Middle frontal gyrus (tissue), 1 donor: ENCODE results near the gene NAALADL2.
"Not testable (repeated sequence)": the region's sequence is repeated elsewhere in the genome, so short reads cannot be mapped to it uniquely, and the experiment has no call there.

Experiments used
- DNase-seq: peaks from one replicate; pipeline ENCODE4 v3.0.0-alpha.2; 2015; ENCODE audit warnings: low spot score; ENCODE audit errors: extremely low spot score

The NAALADL2 gene

GRCh38 chr3:175416600-175416999 is 557.5 kb downstream of the NAALADL2 start:
- DNase-seq, result no peak

GRCh38 chr3:175417426-175417825 is 558.3 kb downstream of the NAALADL2 start:
- DNase-seq, result no peak

- DNase-seq, result no peak
These were observed 562.8 kb downstream of the NAALADL2 start for GRCh38 chr3:175421902-175422301.

GRCh38 chr3:175422744-175423143 is 563.6 kb downstream of the NAALADL2 start:
- no peak for DNase-seq

- DNase-seq, result not testable (repeated sequence)
These were observed 564.7 kb downstream of the NAALADL2 start for GRCh38 chr3:175423848-175424247.

- DNase-seq, result no peak
These were observed 567.7 kb downstream of the NAALADL2 start for GRCh38 chr3:175426805-175427204.

GRCh38 chr3:175428466-175428865 is 569.3 kb downstream of the NAALADL2 start:
- no peak for DNase-seq

- DNase-seq, result no peak
These were observed 572.0 kb downstream of the NAALADL2 start for GRCh38 chr3:175430983-175431773.

GRCh38 chr3:175432376-175433025 is 573.4 kb downstream of the NAALADL2 start:
- no peak for DNase-seq

GRCh38 chr3:175433026-175433674 is 574.0 kb downstream of the NAALADL2 start:
- no peak for DNase-seq

- DNase-seq, result no peak
These were observed 575.4 kb downstream of the NAALADL2 start for GRCh38 chr3:175434561-175434960.

GRCh38 chr3:175443682-175444081 is 584.5 kb downstream of the NAALADL2 start:
- DNase-seq, result no peak

- no peak for DNase-seq
These were observed 586.6 kb downstream of the NAALADL2 start for GRCh38 chr3:175445741-175446140.

GRCh38 chr3:175447521-175447920 is 588.4 kb downstream of the NAALADL2 start:
- DNase-seq, result no peak

GRCh38 chr3:175453361-175453760 is 594.2 kb downstream of the NAALADL2 start:
- DNase-seq, result no peak

GRCh38 chr3:175456466-175456865 is 597.3 kb downstream of the NAALADL2 start:
- DNase-seq, result no peak

- DNase-seq, result no peak
These were observed 598.2 kb downstream of the NAALADL2 start for GRCh38 chr3:175457301-175457700.

- DNase-seq, result not testable (repeated sequence)
These were observed 601.8 kb downstream of the NAALADL2 start for GRCh38 chr3:175460849-175461399.

- DNase-seq, result no peak
These were observed 605.2 kb downstream of the NAALADL2 start for GRCh38 chr3:175464362-175464761.

GRCh38 chr3:175469124-175469523 is 610.0 kb downstream of the NAALADL2 start:
- no peak for DNase-seq

GRCh38 chr3:175475765-175476164 is 616.6 kb downstream of the NAALADL2 start:
- no peak for DNase-seq

GRCh38 chr3:175476489-175476888 is 617.4 kb downstream of the NAALADL2 start:
- DNase-seq, result no peak
